ENCODE data around the gene FHIT.

Gene FHIT

GRCh38 chr3:60979461-60980341, 271.6 kb downstream of the FHIT start:
- no peak for DNase-seq

- DNase-seq = no peak
These were observed 277.9 kb downstream of the FHIT start for GRCh38 chr3:60973321-60973720.

GRCh38 chr3:60972599-60972998, 278.7 kb downstream of the FHIT start:
- no peak for DNase-seq

GRCh38 chr3:60970850-60971249, 280.4 kb downstream of the FHIT start:
- DNase-seq = no peak

DNA sequence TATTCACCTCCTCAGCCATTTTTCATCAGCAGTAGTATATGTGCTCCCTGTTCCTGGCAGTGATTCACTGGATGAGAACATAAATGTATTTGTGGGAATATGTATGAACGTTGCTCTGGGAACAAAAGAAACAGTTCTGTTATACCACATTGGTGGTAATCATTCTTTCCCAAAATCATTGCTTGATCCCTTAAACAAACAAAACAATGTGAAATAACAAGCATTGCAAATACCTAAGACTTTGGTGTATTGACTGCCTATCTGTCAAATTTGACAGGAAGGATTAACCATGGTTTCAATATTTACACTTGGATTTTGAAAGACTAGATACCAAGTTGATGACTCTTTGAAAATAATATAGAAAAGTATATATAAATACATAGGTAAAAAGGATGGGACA, 284.1 kb downstream of the FHIT start:
- no peak for DNase-seq

DNA sequence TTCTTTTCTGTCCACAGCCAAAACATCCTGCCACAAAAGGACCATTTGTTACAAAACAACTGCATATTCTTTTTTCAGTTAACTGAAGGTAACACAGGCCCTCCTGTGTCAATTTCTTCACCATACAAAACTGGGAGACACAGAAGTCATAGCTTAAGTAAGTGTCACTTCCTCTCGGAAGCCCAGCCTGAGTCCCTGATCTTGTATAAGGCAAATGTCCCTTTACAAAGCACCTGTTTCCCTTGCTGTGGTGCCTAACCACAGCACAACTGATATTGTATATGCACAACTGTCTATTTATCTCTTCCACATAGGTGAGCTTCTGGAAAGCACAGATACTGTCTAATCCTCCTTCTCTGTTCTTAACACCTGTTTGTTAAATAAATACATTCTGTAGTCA, 293.7 kb downstream of the FHIT start:
- DNase-seq = no peak

DNA sequence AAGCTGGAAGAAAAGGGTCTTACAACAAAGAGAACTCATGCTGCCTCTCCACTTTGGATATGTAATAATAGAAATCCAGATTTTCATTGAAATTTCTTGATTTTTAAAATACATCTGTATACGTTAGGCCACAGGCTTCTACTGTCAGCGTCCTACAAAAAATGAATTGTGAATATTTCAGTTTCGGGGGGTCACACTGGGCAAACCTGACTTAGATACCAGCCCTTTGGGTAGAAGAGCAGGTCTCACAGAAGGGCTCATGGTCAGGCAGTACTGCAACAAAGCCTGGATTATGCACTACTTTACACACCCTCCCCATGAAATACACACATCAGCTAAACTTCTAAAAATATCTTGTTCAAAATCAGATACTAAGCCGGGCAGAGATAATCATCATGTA, 294.5 kb downstream of the FHIT start:
- no peak for DNase-seq

- no peak for DNase-seq
These were observed 296.2 kb downstream of the FHIT start for GRCh38 chr3:60955034-60955433.

- no peak for DNase-seq
These were observed 297.2 kb downstream of the FHIT start for GRCh38 chr3:60954048-60954447.

- no peak for DNase-seq
These were observed 297.9 kb downstream of the FHIT start for GRCh38 chr3:60953351-60953750.

DNA sequence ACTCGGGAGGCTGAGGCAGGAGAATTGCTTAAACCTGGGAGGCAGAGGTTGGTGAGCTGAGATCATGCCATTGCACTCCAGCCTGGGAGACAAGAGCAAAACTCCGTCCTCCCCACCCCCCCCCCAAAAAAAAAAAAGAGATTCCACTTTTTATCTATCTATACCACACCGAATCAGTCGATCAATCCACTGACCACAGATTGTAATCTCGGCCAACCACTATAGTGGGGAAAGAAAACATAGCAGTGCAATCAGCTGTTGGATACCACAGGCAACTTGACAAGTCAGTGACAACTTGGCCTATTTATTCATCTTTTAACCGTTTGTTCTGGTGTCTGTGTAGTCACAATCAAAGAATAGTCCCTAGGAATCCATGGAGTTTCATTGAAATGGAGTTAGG, 299.2 kb downstream of the FHIT start:
- DNase-seq = no peak

- DNase-seq = no peak
These were observed 302.1 kb downstream of the FHIT start for GRCh38 chr3:60949146-60949545.

DNA sequence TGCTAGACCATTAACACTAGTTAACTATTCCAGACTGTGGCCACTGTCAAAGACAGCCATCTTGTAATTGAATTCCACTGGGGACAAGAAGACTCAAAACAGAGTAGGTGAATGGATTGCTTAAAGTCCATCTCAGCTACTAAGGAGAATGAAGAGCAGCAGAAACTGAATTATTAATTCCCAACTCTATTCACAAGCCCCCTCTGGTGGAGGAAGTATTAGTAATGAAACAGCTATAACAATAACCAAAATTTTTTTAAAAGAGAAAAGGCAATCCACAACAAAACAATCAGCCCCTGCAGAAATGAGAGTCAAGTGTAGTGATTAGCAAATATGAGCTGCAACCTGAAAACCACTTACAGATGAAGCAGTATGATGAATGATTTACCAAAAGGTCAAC, 302.8 kb downstream of the FHIT start:
- no peak for DNase-seq

DNA sequence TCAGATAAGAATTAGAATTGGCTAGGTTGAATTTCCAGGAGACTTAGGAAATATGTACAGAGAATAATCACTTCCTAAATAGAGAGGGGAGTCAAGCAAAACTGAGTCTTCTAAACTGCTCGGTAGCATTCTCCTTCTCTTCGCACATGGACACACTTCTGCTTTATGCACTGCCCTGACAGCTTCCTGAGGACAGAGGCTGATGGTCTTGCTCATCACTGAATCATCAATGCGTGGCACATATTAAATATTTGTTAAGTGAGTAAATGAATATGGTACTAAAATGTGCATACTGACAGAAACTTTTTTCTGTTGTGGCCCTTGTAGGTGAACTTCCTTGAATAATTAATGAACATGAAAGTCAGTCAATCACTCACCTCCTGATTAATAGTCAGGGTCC, 315.5 kb downstream of the FHIT start:
- DNase-seq = no peak

DNA sequence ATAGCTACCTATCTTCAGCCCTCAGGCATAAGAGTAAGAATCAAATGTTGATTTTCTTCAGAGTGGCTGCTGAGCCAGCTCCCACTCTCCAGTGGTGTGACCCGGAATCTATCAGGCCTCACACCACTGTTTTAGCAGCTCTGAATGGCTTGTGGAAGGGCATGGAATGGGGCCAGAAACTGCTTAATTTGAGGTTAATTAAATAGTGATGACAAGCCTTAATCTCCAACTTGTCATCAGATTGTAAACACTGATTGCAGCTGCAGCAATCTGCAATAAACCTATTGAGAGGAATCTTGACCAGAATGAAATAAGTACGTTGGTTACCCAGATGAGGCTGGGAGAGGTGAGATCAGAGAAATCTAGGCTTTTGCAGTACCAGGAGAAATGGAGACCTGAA, 317.4 kb downstream of the FHIT start:
- DNase-seq = no peak

- no peak for DNase-seq
These were observed 318.6 kb downstream of the FHIT start for GRCh38 chr3:60932643-60933042.

- no peak for DNase-seq
These were observed 319.1 kb downstream of the FHIT start for GRCh38 chr3:60932170-60932569.

GRCh38 chr3:60931452-60931851, 319.8 kb downstream of the FHIT start:
- no peak for DNase-seq

DNA sequence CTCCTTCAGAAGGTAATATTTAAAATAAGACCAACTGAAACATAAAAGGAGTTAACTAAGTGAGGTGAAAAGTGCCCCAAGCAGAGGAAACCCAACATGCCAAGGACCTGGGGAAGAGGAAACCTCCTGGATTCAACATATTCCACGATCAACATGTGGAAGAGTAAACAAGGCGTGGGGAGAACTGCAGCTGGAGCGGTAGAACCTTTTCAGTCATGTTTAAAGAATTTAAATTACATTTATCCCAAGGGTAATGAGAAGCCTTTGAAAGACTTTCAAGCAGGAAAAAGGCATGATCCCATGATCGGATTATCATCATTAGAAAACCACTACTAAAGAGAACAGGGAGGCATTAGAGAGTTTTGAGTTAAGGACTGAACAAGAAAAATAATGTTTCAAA, 330.7 kb downstream of the FHIT start:
- DNase-seq = no peak

- DNase-seq = no peak
These were observed 332.0 kb downstream of the FHIT start for GRCh38 chr3:60919296-60919695.

GRCh38 chr3:60917141-60917540, 334.1 kb downstream of the FHIT start:
- DNase-seq = no peak

DNA sequence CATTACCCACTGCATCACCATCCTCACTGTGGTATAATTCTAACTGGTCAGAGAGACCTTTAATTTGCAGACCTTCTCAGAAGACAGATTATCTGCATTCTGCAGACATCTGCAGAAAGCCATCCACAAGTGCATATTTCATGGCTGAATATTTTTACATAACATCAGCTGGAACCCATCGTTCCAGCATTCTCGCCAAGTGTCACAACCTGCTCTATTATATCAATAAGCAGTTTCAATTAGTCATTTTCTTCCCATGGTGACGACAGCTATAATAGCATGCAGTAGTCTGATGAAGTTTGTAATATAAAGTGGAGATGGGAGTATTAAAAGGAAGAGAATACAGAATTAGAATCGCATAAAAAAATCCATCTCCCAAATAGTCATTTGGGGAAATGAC, 334.7 kb downstream of the FHIT start:
- DNase-seq = no peak

DNA sequence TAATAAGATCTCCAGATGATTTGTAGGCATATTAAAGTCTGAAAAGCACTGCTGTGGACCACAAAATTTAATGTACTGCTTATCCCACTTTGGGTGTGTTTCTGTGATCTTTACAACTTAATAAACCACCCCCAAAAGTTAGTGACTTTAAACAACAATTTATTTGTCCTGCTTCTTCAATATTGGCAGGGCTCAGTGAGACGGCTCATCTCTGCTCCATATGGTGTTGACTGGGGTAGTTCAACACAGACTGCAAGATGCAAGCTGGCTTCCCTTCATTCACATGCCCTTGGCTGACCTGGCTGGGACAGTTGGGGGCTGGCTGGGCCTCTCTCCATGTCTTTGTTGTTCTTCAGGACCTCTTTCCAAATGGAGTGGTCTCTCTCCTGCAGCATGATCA, 337.8 kb downstream of the FHIT start:
- no peak for DNase-seq

DNA sequence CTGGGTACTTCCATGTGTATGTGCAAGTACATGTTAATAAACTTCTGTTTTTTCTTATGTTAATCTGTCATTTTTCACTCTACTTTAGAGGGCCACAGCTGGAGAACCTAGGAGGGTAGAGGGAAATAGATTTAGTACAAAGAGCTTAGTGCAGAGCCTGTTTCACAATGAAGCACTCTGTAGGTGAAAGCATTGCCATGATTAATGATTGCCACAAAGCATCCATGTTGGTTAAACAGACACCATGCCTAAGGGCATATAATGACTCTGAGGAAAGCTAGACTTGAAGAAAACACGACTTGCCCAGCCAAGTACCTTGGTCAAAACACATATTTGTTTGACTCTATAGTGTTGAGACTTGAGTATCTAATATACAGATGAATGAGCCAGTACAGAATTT, 338.4 kb downstream of the FHIT start:
- DNase-seq = no peak

DNA sequence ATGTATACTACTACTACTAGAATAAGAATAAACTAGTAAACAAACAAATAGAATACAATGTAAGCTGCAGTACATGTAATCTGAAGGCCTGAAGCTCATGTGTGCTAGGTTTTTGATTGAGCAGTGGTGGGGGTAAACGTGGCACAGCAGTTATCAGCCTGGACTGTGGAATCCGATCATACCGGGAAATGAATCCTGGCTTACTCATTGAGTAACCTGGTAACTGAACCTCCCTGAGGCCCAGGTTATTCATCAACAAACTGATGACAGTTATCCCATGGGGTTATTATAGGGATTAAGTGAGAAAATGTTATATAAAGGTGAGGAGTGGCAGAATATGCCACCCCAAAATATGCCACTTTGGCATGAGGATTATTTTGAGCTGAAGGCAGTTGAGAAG, 339.1 kb downstream of the FHIT start:
- no peak for DNase-seq

Measured in stimulated activated CD4-positive, alpha-beta T cell treated with anti-CD3 and anti-CD28 coated beads, Interleukin-2, amount 100 ng/mL, for 48 hours (primary cell).